NCI-H1048 (cell line): ENCODE results near the gene CCDC9.
"Not testable (repeated sequence)": the region's sequence is repeated elsewhere in the genome, so short reads cannot be mapped to it uniquely, and the experiment has no call there.

Experiments
- DNase-seq: peaks from one replicate; lab custom pipeline; 2025; lab: John Stamatoyannopoulos, UW

Gene CCDC9

GRCh38 chr19:47261946-47262793, 5.8 kb downstream of the CCDC9 start:
- DNase-seq, result not testable (repeated sequence)

DNA sequence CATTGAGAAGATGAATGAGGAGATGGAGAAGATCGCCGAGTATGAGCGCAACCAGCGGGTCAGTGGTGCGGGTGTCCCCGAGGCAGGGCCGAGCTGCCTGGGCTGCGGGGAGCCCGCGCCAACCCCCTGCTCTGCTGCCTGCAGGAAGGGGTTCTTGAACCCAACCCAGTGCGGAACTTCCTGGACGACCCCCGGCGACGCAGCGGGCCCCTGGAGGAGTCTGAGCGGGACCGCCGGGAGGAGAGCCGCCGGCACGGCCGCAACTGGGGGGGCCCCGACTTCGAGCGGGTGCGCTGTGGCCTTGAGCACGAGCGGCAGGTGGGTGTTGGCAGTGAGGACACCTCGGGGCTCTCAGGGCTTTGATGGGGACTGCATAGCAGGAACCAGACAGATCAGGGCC, 8.3 kb downstream of the CCDC9 start:
- no peak for DNase-seq

DNA sequence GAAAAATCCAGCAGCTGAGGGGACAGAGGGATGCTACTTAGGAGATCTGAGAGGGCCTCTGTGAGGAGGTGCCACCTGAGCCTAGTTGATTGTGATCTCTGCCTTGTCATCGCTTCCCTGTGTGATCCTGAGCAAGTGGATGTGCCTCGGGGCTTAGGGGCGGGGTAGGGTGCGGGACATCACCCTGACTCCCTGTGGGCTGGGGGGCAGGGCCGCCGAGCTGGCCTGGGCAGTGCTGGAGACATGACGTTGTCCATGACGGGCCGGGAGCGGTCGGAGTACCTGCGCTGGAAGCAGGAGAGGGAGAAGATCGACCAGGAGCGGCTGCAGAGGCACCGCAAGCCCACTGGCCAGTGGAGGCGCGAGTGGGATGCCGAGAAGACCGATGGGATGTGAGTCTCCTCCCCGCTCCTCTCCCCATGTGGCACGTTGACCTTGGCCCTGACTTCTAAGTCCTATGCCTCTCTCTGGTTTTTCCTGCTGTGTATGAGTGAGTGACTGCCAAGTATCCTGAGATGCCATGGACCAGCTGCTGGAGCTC, 10.1 kb downstream of the CCDC9 start:
- no peak for DNase-seq

- DNase-seq, result no peak
Measured at GRCh38 chr19:47267350-47267759, 11.0 kb downstream of the CCDC9 start.

GRCh38 chr19:47268028-47268427, 11.7 kb downstream of the CCDC9 start:
- DNase-seq, result no peak

GRCh38 chr19:47269596-47269995, 13.3 kb downstream of the CCDC9 start:
- no peak for DNase-seq

DNA sequence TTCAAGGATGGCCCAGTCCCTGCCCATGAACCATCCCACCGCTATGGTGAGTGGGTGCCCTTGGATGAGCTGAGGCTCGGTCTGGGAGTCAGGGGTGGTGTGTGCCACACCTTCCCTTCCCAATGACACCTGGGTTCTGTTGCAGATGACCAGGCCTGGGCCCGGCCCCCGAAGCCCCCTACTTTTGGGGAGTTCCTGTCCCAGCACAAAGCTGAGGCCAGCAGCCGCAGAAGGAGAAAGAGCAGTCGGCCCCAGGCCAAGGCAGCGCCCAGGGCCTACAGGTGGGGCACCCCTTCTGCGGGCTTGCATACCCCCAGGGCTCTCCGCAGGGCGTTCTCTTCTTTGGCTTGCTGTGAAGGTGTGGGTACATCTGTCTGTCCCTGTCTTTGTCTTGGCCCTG, 14.1 kb downstream of the CCDC9 start:
- no peak for DNase-seq

DNA sequence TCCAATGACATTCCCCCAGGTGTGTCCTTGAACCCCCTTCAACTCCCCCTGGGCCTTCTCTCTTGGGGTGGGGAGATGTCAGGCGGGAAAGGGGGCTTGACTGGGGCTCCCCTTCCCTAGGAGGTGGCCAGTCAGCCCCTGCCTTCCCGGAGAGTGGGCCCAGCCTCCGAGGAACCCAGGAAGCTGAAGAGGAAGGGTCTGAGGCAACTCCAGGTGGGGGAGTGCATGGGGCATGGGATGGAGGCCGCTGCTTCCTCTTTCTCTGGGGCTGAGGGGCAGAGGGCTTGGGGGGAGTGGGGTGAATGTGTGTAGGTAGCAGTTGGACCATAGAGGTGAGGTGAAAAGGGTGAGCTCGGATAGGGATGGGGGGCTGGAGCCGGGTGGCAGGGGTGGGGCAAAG, 15.6 kb downstream of the CCDC9 start:
- no peak for DNase-seq

DNA sequence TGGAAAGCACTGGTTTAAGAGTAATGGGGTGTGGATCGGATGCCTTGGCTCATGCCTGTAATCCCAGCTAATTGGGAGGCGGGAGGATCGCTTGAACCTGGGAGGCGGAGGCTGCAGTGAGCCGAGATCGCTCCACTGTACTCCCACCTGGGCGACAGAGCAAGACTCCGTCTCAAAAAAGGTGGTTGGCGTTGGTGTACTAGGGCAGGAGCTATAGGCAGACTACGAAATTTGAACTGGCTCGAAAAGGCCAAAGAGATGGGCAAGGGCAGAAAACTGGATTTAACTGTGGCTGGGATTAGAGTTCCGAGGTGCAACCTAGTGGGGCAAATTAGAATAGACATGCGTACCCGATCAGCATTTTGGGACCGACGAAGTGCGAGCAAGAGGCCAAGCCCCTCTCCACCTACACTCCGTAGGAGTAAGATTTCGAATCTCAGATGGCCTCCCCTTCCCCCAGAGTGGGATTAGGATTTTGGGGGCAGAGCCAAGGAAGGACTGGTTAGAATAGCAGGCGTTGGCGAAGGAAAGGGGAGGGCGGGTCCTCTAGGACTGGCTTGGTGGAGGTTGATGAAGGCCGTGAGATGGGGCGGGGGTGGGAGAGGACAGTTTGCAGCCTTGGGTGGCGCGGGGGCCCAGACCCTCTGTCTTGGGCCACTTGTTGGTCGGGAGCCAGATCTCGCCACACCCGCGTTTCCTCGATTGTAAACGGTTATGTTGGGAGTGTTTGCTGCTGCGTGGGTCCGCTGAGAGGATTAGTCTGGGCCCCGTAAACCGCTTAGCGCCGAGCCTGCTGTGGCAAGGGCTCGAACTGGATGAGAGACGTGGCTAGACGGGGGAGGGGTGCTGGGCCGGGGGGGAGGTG, 16.4 kb downstream of the CCDC9 start:
- DNase-seq, result no peak

DNA sequence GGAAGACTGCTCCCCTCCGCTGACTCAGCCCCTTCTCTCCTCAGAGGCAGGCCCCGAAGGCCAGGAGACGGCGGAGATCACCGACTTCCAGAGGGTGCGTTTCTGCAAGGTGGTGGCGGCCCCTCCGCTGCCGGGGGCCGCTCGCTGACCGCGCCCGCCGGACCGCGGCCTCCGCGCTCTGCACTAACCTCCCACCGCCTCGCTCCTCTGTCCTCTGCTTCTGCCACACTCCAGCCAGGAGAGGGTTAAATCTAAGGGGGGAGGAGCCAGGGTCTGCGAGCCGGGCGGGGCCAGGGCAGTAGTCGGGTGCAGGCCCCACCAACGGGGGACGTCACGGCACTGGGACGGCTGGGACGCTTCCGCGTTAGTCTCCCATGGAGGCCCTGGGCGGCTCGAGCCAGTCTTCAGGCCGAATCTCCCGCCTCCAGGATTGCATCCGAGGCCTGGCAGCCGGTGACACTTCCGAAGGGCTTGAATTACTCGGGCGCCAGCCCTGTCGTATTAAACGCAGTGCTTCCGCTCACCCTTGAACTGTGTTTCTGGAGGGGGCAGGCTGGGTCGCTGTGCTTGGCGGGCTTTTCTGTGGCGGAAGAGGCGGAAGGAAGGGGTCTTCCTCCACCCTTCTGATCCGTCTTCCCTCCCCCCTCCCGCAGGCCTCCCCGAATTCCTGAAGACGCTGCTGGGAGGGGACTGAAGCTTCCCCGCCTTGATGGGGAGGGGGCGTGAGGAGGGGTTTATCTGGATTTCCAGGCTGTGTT, 17.2 kb downstream of the CCDC9 start:
- DNase-seq, result peak; percentile 84

DNA sequence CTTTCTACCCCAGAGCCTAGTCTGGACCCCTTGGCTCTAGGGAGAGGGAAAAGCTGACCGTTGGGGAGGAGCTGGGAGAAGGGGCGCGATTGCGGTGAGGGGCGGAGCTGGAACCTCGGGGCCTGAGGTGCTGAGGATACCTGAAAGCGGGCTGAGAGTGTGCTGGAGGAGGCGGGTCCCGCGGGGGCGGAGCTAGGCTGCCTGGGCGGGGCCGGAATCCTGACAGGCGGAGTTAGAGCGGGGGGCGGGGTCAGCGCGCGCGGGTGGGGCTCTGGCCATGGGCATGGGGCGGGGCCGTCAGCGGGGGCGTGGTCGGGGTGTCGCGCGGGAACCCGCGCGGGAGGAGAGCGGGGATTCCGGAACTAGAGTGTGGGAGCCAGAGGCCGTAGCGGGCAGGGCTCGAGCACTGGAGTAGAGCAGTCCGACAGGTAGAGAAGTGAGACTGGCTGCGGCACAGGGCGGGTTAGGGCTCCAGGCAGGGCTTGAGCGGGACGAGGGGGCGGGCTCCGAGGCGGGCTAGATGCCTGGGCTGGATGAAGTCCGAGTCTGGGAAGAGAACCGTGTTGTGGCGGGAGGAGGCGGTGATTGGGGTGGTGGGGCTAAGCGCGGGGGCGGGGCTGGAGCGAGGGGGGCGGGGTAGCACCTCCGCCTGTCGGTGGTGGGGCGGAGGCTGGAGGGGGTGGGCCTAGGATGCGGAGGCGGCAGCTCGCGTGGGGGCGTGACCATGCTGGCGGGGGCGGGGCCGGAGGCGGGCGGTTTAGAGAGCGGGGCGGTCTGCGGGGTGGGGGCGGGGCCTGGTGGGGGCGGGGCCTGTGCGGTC, 18.0 kb downstream of the CCDC9 start, which contains the start of gene INAFM1:
Gene INAFM1, plus strand, starts transcription at position 815 of the 820 bp plus-strand sequence. CDS start 35 bp downstream, outside the sequence.
- DNase-seq, result peak; percentile 77

DNA sequence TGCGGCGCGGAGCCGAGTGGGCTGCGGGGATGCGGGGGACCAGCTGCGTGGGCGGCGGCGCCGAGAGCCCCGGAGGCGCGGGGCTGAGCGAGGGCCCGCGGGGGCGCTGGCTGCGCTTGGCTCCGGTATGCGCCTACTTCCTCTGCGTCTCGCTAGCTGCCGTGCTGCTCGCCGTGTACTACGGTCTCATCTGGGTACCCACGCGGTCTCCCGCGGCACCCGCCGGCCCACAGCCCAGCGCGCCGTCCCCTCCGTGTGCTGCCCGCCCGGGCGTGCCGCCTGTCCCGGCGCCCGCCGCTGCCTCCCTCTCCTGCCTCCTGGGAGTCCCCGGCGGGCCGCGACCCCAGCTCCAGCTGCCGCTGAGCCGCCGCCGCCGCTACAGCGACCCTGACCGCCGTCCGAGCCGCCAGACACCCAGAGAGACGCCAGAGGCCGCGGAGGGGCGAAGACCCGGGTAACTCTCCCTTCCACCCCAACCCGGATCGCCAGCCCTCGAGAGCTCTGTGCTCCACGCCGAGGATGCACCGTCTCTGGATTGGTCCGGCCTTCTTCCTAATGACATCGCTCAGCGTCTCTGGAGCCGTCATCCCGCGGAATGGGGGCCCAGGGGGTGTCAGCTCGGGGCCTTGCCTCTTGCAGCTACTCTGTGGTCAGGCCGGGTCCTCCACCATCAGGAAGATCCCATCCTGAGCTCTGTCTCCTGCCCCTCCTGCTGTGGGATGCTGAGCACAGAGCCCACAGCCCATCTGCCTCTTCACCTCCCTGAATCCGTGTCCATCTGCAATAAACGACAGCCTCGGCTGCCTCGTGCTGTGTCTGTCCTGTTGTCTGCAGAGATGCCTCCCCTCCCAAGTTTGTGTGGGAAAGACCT, 18.8 kb downstream of the CCDC9 start:
- DNase-seq, result no peak

- DNase-seq, result no peak
Measured at GRCh38 chr19:47275791-47276461, 19.6 kb downstream of the CCDC9 start.

DNA sequence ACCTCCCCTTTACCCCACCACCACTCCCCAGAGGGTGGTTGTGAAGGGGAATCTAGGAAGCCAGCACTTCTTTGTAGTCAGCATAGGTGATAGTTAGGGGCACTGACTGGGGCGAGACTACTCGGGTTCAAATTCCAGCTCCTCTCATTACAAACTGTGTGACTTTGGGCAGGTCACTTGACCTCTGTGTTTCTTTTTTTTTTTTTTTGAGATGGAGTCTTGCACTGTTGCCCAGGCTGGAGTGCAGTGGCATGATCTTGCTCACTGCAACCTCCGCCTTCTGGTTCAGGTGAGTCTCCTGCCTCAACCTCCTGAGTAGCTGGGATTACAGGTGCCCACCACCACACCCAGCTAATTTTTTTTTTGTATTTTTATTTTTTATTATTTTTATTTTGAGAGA, 20.2 kb downstream of the CCDC9 start:
- DNase-seq, result not testable (repeated sequence)

- no peak for DNase-seq
Measured at GRCh38 chr19:47280183-47280797, 24.0 kb downstream of the CCDC9 start.

DNA sequence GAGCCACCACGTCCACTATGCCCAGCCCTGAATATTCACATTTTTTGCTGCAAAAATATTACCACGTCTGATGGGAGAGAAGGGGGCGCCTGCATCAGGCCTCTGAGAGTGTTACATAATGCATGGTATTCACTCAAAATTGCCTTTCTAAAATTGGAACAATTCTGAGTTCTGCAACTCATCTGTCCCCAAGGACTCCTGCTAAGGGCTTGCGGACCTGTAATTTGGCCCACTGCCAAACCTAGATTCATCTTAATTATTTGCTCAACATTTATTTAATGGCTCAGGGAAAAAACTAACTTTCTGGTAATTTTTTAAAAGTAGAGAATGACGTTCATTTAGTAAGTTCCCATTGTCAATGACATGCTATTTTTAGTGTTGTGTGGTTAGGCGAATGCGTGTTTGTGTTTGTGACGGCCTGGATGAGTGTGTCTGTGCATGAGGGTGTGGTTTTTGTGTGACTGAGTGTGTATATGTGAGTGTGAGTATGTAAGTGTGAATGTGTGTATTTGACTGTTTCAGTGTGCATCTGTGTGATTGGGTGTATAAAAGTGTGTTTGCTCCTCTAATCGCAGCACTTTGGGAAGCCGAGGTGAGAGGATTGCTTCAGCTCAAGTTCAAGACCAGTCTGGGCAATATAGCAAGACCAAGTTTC, 27.2 kb downstream of the CCDC9 start:
- DNase-seq, result no peak

DNA sequence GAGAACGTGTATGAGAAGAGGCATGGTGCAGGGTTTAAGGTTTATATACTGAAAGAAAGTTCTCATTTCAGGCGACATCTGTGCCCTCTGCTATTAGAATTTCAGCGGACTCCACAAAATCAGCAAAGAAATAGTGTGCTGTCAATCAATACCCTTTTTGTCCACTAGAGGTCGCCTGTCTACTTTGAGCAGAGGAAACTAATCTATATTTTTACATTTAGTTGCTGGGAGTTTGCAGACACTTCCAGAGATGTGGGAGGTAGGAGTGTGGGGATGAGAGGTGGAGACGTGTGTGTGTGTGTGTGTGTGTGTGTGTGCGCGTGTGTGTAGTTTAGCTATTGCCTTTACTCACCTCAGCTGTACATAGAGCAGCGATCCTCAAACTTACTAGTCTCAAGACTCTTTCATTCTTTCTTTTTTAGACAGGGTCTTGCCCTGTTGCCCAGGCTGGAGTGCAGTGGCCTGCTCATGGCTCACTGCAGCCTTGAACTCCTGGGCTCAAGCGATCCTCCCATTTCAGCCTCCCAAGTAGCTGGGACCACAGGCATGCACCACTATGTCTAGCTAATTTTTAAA, 28.1 kb downstream of the CCDC9 start:
- DNase-seq, result peak; percentile 33

DNA sequence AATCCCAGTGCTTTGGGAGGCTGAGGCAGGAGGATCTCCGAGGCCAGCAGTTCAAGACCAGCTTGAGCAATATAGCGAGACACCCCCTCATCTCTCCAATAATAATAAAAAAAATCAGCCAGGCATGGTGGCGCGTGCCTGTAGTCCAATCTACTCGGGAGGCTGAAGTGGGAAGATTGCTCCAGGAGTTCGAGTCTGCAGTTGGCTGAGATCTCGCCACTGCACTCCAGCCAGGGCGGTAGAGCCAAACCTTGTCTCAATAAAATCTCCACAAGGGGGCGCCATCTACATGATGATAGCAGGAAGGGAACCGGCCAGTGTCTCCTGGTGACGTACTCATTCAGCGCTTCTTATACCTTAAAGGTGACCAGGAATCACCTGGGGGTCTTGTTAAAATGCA, 39.7 kb downstream of the CCDC9 start:
- DNase-seq, result peak; percentile 83
